GM08714 (cell line): ENCODE measurements around the gene AKAP7.

Experiments
- H3K4me3 ChIP-seq: fragments of 200-500 bp; sonication (Bioruptor generic); 2 replicates; pipeline ENCODE4 v1.5.1; 2014; ENCODE audit warnings: mild to moderate bottlenecking, low read length, inconsistent platforms
- ZNF274 ChIP-seq: IDR thresholded peaks from 2 replicates; pipeline ENCODE4 v1.6.1; 2012; ENCODE audit warnings: mild to moderate bottlenecking, low read depth, low read length

Gene AKAP7

GRCh38 chr6:131122516-131122915, 12.8 kb upstream of the AKAP7 start:
- no peak for TF ChIP-seq ZNF274
- no peak overlapping the region for H3K4me3 ChIP-seq

- no peak for TF ChIP-seq ZNF274
- H3K4me3 ChIP-seq = no peak overlapping the region
Observed at GRCh38 chr6:131124336-131125071, 10.8 kb upstream of the AKAP7 start.

- TF ChIP-seq ZNF274 = no peak
- no peak overlapping the region for H3K4me3 ChIP-seq
Observed at GRCh38 chr6:131125431-131125830, 9.8 kb upstream of the AKAP7 start.

GRCh38 chr6:131129689-131130553, 5.3 kb upstream of the AKAP7 start:
- no peak for TF ChIP-seq ZNF274
- no peak overlapping the region for H3K4me3 ChIP-seq

- H3K4me3 ChIP-seq = no peak overlapping the region
- TF ChIP-seq ZNF274 = no peak
Observed at GRCh38 chr6:131130554-131130940, 4.7 kb upstream of the AKAP7 start.

- TF ChIP-seq ZNF274 = no peak
- H3K4me3 ChIP-seq = no peak overlapping the region
Observed at GRCh38 chr6:131132360-131132759, 2.9 kb upstream of the AKAP7 start.

GRCh38 chr6:131134220-131134979, 867 bp upstream of the AKAP7 start:
- peak overlapping the region; percentile 95; the same call in 1 of the 2 replicates for H3K4me3 ChIP-seq
- TF ChIP-seq ZNF274 = no peak

- no peak for TF ChIP-seq ZNF274
- peak overlapping the region; percentile 95 for H3K4me3 ChIP-seq
Observed at GRCh38 chr6:131134980-131135243, 355 bp upstream of the AKAP7 start.

GRCh38 chr6:131136021-131136786, 937 bp downstream of the AKAP7 start:
- H3K4me3 ChIP-seq = peak overlapping the region; percentile 95

GRCh38 chr6:131139599-131139998, 4.3 kb downstream of the AKAP7 start:
- no peak for TF ChIP-seq ZNF274
- no peak overlapping the region for H3K4me3 ChIP-seq

More at GRCh38 chr6:131136021-131136786, 937 bp downstream of the AKAP7 start:
- no peak for TF ChIP-seq ZNF274

GRCh38 chr6:131143319-131143718, 8.1 kb downstream of the AKAP7 start:
- H3K4me3 ChIP-seq = no peak overlapping the region
- no peak for TF ChIP-seq ZNF274

GRCh38 chr6:131146865-131147264, 11.6 kb downstream of the AKAP7 start:
- no peak overlapping the region for H3K4me3 ChIP-seq
- no peak for TF ChIP-seq ZNF274

GRCh38 chr6:131156411-131156810, 21.1 kb downstream of the AKAP7 start:
- no peak overlapping the region for H3K4me3 ChIP-seq
- no peak for TF ChIP-seq ZNF274

GRCh38 chr6:131159578-131159977, 24.3 kb downstream of the AKAP7 start:
- no peak overlapping the region for H3K4me3 ChIP-seq
- no peak for TF ChIP-seq ZNF274
